Tibial artery (tissue), 4 donors: ENCODE results near the gene CPEB2.

Experiments
- DNase-seq, 2 donors: peaks; one replicate each; pipeline ENCODE4 v3.0.0-alpha.2; 2019
- H3K27ac ChIP-seq, 2 donors: fragments of 200-600 bp; sonication (generic) in 1 of 2; 1 replicate in 1 of 2; 2 replicates in 1 of 2; pipeline ENCODE4 v1.5.1; 2018 to 2019; ENCODE audit warnings: mild to moderate bottlenecking in 1 of 2
- H3K27me3 ChIP-seq, 2 donors: fragments of 200-600 bp; sonication (generic) in 1 of 2; one replicate each; pipeline versions ENCODE4 v1.5.1 to v1.6.0; 2016 to 2019
- H3K36me3 ChIP-seq, 3 donors: fragments of 200-600 bp; sonication (generic) in 2 of 3; one replicate each; pipeline ENCODE4 v1.5.1; 2016 to 2019; ENCODE audit warnings: mild to moderate bottlenecking in 2 of 3
- H3K4me1 ChIP-seq, 4 donors: fragments of 200-600 bp; sonication (generic) in 2 of 4; 1 replicate in 3 of 4; 2 replicates in 1 of 4; pipeline ENCODE4 v1.5.1; 2016 to 2019
- H3K4me3 ChIP-seq, 2 donors: fragments of 200-600 bp; sonication (generic) in 1 of 2; 1 replicate in 1 of 2; 2 replicates in 1 of 2; pipeline ENCODE4 v1.5.1; 2018 to 2019; ENCODE audit warnings: mild to moderate bottlenecking in 2 of 2
- H3K9me3 ChIP-seq, 3 donors: fragments of 200-600 bp; sonication (generic) in 1 of 3; one replicate each; pipeline ENCODE4 v1.5.1; 2016 to 2019
- CTCF ChIP-seq, 2 experiments: fragments of 200-600 bp in 1 of 2; fragments of 450-650 bp in 1 of 2; IDR thresholded peaks; one replicate each; pipeline ENCODE4 v1.5.1; 2017 to 2019; ENCODE audit warnings: antibody characterized with exemption in 2 of 2, mild to moderate bottlenecking in 1 of 2, moderate library complexity in 1 of 2
- intact Hi-C: fragments of 100-400 bp; cut with DNase I; formaldehyde crosslinking; loops from one replicate; pipeline ENCODE4 v1.15.0; 2023; ENCODE audit warnings: low total_unique reads

The CPEB2 gene

DNA sequence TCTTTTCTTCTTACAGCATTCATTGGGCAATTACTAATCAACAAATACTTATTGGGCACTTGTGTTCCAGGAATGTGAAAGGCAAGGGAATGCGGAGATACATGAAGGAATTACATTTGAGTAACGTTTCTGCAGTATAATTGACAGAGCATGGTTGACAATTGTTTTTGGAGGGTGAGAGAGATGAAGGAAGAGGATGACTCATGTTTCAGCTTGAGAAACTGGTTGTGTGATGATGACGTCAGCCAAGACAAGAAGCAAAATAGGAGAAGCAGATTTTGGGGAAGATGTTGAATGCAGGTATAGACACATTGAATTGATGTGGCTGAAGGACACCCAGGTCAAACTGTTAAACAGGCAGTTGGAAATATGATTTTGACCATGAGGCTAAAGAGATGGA is 8.0 kb upstream of the CPEB2 start:
- DNase-seq = no peak
- intact Hi-C loops = loop anchor here (10.0 kb wide), 1 partner anchor 161 kb away; no protein-coding TSS in a partner anchor
- Histone ChIP-seq H3K27me3 (no peaks in the 10 kb centered on the region), H3K4me1 (no peaks in the 10 kb centered on the region), H3K4me3 (no peak overlapping the region), H3K36me3 (no peaks in the 10 kb centered on the region), H3K27ac (no peak overlapping the region), H3K9me3 (no peaks in the 10 kb centered on the region)
- no peak for TF ChIP-seq CTCF (IDR thresholded peaks at IDR 0.05)

DNA sequence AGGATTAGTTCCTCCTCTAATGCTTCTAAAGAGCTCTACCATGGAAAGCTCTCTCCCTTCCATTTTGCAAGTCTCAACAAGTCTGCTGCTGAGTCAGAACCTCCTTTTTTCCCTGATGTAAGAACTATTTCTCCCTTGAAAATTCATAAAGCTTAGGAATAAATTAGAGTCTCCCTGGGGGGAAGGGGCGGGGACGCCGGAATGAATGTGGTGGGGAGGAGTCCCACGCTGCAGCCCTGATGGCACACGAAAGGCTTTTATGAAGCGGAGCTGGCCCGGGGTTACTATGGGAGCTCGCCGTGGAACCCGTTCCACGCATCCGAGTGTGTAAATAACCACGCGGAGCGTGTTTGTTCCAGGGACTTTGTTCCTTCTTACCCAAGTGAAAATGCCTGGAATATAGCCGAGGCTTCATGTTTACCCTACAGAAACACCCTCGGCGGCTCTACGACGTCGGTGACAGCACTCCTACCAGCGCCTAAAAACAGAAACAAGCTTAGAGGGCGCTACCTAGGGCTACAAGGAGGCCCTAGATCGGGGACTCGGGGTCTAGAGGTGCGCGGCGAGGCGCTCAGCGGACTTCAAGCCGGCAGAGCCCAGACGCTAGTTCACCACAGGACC is 923 bp upstream of the CPEB2 start:
- peak; percentile 88 to 95 for DNase-seq
- Histone ChIP-seq H3K4me3 (peak overlapping the region; percentile 93 to 95), H3K4me1 (peaks cover 0 to 14% (median 0%) of the 10 kb centered on the region in 4 donors), H3K9me3 (no peaks in the 10 kb centered on the region), H3K27ac (peak overlapping the region; percentile 99 to 100), H3K27me3 (no peaks in the 10 kb centered on the region), H3K36me3 (no peaks in the 10 kb centered on the region)
- no peak for TF ChIP-seq CTCF (IDR thresholded peaks at IDR 0.05)
- intact Hi-C loops = loop anchor here (10.0 kb wide), 2 partner anchors 147 to 423 kb away; partner anchors contain the start of gene C1QTNF7

GRCh38 chr4:15002659-15003400 is 549 bp downstream of the CPEB2 start:
- Histone ChIP-seq H3K4me3 (peak overlapping the region; percentile 93 to 95), H3K36me3 (no peaks in the 10 kb centered on the region), H3K9me3 (no peaks in the 10 kb centered on the region), H3K4me1 (peaks cover 0 to 28% (median 3%) of the 10 kb centered on the region in 4 donors), H3K27ac (peak overlapping the region; percentile 99 to 100), H3K27me3 (no peaks in the 10 kb centered on the region)
- intact Hi-C loops = loop anchor here (1.0 to 10.0 kb wide), 3 partner anchors 148 to 652 kb away; partner anchors contain the start of genes C1QTNF7 and FBXL5
- peak; percentile 80 to 90 for DNase-seq
- TF ChIP-seq CTCF (IDR thresholded peaks at IDR 0.05) = no peak

DNA sequence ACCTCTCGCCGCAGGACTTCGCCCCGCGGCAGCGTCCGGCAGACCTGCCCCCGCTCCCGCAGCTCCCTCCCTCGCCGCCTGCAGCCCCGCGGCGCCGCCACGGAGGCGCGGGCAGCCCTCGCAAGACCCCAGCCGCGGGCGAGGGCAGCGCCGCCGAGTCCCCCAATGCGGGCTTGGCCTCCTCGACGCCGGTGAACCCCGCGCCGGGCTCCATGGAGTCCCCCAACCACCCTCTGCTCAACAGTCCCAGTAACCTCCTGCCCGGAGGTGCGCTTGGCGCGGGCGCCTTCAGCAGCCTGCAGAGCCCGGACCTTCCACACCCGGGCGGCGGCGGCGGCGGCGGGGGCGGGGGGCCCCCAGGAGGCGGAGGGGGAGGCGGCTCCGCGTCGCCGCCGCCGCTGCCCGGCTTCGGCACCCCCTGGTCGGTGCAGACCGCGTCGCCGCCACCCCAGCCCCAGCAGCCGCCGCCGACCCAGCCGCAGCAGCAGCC is 1.2 kb downstream of the CPEB2 start:
- no peaks in the 10 kb centered on the region for H3K27me3 ChIP-seq
- H3K4me1 ChIP-seq = peaks cover 0 to 34% (median 7%) of the 10 kb centered on the region in 4 donors
- H3K9me3 ChIP-seq = no peaks in the 10 kb centered on the region
- H3K36me3 ChIP-seq = no peaks in the 10 kb centered on the region
- peak; percentile 37 to 80 for DNase-seq
- intact Hi-C loops = loop anchor here (10.0 kb wide), 2 partner anchors 149 to 421 kb away; partner anchors contain the start of gene C1QTNF7
- peak overlapping the region; percentile 93 to 95 for H3K4me3 ChIP-seq
- TF ChIP-seq CTCF (IDR thresholded peaks at IDR 0.05) = no peak
- peak overlapping the region; percentile 99 to 100 for H3K27ac ChIP-seq

- H3K27ac ChIP-seq = peak overlapping the region; percentile 99 to 100
- peaks cover 0 to 41% (median 11%) of the 10 kb centered on the region in 4 donors for H3K4me1 ChIP-seq
- peak; percentile 44 to 75 for DNase-seq
- H3K4me3 ChIP-seq = peak overlapping the region; percentile 93 to 95
- H3K27me3 ChIP-seq = no peaks in the 10 kb centered on the region
- TF ChIP-seq CTCF (IDR thresholded peaks at IDR 0.05) = no peak
- no peaks in the 10 kb centered on the region for H3K36me3 ChIP-seq
- no peaks in the 10 kb centered on the region for H3K9me3 ChIP-seq
- intact Hi-C loops = loop anchor here (10.0 kb wide), 2 partner anchors 149 to 421 kb away; partner anchors contain the start of gene C1QTNF7
Observed at GRCh38 chr4:15003891-15004738, 1.8 kb downstream of the CPEB2 start.
